NCI-H774 (cell line): ENCODE results near the gene DYRK1B.
A peak's percentile ranks its signal among the peaks of the same experiment; 100 is the strongest.
"Not testable (repeated sequence)": the region's sequence is repeated elsewhere in the genome, so short reads cannot be mapped to it uniquely, and the experiment has no call there.

Experiments used
- DNase-seq: peaks from one replicate; lab custom pipeline; 2025; lab: John Stamatoyannopoulos, UW

DYRK1B gene

DNA sequence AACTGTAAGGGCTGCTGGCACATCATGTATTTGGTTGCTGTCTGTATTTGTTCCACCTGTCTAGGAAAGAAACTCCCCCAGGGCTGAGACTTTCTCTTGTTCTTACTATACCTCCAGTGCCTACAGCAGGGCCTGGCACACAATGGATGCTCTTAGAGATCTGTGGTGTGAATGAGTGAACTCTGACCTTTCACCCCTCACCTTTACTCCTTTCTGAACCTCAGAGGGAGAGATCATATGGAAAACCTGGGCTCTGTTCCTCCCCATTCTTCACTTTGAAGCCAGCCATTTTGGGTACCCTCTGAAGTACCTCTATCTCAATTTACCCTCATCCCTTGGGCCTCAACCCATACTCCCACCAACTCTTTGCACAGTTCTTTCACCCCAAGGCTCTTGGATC, 3.1 kb downstream of the DYRK1B start:
- DNase-seq: no peak

DNA sequence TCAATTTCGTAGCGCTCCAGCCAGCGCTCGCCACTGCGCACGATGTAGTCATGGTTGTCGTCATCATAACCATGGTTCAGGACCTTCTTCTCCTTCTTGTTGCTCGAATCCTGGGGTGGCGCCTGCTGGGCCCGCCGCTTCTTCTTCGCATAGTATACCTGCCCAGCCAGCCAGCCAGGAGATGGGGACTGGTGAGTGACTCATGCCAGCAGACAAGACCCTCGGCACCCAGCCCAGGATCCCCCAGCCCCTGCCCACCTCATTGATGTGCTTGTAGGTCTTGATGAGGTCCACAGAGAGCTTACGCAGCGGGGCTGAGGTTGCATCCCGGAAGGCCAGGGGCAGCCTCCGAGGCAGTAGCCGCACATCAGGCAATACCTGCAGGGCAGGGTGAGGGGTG, 3.6 kb downstream of the DYRK1B start:
- no peak for DNase-seq

DNA sequence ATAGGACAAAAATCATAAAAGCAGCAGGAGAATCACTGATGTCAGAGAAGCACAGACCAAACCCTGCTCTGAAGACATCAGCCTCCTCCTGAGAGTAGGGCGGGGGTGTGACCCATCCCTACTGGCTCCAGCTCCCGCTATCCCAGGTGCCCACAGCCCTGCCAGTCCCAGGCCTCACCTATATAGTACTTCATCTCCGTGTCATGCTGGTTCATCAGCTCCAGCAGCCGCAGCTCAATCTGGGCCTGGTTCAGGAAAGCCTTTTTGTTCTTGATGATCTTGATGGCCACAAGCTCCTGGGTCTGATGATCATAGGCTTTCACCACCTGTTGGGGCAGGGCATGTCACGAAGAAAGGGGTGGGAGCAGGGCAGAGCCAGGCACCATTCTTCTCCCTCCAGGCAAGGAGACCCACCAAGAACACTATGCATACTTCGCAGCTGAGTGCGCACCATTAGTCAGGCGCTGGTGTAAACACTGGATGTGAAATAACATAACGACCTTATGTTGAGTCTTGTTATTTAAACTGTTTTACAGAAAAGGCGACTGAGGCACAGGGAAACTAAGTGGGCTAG, 4.2 kb downstream of the DYRK1B start:
- no peak for DNase-seq

DNA sequence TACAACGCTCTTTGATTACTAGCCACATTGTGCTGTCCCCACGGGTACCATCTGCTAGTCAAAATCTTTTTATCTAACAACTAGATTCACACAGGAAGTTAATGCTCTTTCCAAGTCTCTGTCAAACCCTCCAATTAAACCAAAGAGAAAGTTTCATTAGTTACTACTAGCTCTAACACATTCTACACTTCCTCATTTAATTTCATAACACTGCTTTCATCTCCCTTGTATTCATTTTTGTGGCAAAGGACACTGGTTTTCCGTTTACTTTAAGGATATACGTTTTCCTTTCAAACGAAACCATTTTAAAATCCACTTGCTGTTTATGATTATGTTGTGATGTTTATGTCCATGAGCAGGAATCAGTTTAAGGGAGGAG, 5.3 kb downstream of the DYRK1B start:
- no peak for DNase-seq

DNA sequence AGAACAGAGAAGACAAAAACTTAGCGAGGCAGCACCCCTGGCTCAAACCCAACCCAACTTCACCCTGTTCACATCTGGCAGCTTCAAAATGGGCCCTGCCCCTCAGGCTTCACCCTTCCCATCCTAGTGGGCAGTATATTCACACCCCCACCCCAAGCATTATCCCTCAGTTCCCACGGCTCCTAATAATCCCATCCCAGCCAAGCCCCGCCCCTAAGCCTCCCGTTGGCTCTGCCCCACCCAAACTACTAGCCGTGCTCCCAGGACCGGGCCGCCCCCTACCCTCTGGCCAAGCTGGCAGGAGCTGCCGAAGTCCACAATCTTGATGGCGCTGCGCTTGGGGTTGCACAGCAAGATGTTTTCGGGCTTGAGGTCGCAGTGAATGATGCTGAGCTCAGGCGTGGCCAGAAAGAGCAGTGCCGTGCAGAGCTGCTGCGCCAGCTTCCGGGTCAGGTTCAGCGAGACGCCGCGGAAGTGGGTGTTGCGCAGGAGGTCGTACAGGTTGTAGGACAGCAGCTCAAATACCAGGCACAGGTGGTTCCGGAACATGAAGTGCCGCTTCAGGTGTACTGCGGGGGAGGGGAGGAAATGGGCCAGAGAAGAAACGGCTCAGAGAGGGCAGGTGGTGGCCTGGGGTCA, 5.8 kb downstream of the DYRK1B start:
- DNase-seq: peak; percentile 80

DNA sequence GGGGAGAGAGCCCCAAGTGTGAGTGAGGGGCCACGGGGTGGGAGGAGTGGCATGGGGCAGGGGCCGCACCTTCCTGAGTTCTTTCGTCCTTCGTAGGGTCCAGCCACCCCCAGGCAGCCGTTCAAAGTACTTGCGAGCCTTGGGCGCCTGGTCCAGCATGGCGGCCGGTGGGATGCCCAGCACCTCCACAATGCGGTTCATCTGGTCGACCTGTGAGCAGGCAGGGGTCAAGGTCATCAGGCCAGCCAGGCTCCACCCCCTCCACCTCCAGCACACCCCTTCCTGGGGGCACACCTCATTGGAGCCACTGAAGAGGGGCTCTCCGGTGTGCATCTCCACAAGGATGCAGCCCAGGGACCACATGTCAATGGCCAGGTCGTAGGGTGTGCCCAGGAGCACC, 6.7 kb downstream of the DYRK1B start:
- DNase-seq: no peak

DNA sequence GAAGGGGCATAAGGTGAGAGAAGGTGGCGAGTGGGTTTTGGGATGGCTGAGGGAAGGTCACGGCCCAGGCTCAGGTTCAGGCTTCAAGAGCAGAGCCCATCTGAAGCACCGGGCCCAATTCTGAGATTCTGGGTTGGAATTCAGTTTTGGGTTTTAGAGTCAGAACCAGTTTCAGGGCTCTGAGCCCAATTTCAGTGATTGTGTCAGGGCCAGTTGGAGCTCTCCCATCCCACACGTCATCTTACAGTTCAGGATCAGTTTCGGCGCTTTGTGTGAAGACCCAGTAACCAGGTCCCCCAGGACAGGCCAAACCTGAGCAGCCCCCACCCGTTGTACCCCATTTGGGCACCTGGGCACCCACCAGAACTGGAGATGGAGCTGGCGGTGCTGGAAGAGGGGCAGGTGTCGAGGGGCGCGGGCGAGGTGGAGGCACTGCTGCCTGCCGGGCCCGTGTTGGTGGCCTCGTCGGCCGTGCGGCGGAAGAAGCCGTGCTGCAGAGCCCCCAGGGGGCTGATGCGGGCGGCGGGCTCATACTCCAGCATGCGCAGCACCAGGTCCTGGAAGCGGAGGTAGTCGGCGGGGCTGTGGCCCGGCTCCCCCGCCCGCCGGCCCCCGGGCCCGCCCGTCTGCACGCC, 7.5 kb downstream of the DYRK1B start:
- DNase-seq: no peak

DNA sequence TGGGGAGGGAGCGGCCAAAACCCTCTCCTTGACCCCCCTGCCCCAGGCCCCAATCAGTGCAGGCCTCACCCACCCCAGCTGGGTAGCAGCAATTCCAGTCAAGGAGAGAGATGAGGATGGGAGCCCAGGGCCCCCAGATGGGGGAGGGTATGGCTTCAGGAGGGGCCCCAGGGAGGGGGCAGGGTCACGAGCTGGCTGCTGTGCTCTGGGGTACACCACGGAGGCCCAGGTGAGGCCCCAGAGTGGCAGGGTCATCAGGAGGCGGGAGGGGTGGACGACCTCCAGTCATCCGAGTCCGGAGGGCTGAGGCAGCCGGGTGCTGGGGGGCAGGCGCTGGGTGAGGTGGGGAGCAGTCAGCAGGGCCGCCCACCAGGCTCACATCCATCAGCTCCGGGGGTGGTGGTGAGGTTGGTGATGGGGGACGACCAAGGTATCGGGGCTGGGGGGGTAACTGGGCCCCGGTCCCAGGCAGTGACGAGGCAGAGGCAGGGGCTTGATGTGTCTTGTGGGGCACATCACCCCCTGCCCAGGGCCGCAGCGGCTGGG, 8.4 kb downstream of the DYRK1B start:
- no peak for DNase-seq

DNA sequence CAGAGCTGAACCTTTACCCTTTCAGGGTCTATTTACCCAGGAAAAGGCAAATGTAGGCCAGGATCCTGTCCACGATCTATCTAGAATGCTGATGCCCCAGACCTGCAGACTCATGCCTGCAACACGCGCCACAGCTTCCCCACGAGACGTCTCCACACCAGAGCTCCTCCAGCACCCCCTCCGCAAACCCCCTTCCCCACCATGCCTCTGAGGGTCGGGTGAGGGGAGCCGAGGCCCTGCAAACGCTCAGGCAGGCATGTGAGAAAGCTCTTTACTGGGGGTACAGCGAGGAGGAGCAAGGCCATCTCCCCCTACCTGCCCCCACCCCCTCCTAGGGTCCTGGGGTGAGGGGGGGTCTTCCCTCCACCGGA, 8.9 kb downstream of the DYRK1B start:
- no peak for DNase-seq

DNA sequence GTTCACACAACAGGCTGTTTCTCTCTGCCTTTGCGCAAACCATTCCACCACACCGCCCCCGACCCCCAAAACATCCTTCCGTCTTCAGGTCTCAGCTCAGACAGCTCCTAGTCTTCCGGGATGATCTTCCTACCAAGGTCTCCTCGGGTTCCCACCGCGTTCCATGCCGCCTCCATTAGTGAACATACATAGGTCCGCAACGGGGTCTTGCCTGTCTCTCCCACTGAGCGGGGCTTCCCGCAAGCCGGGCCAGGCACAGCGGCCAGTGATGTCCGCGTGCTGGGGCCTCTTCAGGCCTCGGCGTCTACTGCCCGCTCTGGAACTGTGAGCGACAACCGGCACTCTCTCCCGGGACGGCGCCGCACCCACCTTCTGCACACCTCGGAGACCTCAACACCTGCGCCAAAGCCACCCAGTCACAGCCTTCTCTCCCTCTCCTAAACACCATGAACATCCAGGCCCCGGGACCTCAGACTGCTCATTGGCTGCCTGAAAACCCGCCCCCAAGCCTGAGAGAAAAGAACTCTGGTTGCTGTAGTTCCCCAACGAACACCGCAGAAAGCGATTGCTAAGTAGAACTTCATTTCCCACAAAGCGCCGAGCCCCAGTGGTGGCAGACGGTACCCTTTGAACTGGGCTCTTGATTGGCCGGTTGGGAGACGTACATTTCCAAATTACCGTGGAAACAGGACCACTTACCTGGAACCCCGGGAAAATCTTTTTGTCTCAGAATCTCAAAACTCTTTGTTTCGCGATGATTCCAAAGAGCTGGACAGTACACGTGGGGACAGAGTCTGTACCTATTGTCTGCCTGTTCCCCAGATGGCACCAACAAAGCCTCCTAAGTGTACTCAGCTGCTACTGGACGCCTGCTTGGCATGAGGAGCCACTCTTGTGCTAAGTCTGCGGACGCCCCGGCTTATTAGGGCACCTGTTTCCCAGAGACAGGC, 9.5 kb downstream of the DYRK1B start:
- DNase-seq: peak; percentile 93

DNA sequence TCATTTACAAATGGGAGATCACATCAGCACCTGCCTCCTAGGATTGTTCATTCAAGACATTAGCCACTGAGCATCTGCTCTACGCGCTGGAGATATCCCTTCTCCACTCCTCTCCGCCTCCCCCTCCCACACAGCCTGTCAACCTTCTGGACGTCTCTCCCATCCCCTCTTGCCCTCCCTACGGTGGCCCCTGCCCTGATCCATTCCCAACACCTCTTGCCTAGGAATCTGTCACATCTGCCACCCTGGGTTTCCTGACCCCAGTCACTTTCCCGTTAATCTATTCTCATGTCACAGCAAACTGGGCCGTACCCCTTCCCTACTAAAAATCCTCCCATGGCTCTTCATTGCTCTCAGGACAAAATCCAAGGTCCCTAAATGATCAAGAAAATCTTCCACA, 10.3 kb downstream of the DYRK1B start:
- DNase-seq: no peak

DNA sequence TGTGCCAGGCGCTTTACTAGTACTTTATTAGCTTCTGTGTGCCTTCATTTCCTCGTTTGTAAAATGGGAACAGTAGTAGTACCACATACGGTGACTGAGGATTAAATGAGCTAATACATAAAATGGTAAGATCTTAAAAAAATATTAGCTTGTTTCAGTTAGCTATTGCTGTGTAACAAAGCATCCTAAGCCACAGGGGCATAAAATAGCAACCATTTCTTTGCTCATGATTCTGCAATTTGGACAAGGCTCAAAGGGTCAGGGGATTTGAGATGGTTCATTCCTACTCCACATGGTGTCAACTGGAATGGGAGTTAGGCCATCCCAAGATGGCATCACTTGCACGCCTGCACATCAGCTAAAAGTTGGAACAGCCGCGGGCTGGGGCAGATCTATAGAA, 13.3 kb downstream of the DYRK1B start:
- DNase-seq: no peak

DNA sequence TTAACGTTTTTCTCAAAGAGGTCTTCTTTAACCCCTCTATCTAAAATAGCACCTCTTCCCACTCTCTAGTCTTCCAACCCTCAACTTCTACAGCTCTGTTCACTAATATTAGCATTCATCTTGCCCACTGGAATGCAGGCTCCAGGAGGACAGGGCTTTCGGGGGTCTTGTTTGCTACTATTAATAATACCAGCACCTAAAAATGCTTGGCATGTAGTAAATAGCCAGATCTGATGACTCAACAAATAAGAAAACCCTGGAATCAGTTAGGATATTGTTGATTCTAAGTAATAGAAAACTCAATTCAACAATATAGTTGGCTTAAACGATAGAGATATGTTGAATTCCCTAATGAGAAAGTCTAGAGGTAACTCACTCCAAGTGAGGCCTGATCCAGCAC, 14.2 kb downstream of the DYRK1B start:
- DNase-seq: no peak

DNA sequence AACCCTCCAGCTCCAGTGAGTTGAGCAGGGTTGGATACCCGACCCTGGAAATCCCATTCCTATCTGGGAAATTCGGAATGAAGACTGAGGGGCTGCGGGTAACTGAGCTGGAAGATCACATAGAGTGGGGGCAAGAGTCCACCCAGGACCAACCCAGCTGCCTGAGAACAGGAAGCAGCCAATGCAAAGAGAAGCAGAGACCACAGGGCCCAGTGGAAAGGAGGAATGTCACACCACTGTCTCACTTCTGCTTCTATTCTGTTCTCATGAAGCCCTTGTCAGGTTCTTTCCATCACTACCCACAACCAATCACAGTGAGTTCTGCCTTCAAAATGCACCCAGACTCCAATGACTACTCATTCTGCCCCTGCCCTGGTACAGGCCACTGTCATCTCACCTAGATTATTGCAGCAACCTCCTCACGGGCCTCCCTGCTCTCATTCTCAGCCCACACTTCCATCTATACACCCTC, 15.3 kb downstream of the DYRK1B start:
- DNase-seq: no peak

DNA sequence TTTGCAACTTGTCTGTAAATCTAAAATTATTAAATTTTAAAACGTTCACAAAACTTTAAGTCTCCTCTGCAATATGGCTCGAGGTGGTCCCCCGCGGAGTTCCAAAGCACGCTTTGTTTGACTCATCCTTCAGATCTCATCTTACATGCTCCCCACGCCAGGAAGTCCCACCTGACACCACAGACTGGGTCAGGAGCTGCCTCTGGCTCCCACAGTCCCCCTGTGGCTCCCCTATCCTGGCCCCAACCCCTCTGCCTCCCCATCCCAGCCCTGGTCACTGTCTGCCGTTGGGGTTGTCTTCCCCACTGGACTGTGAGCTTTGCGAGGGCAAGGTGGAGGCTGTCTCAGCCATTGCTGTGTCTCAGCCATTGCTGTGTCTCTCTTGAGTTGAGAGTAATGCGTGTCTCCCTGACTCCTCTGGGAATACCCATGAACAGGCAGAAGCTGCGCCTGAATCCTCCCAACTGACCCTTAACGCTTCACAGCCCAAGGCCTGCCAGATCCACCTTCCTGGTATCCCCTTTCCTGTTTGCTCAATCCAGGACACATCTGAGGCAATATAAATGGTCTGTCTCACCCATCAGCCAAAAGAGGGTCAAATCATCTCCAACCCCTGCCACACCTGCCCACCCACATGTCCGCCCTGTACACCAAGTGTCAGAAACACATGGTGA, 15.9 kb downstream of the DYRK1B start:
- no peak for DNase-seq

DNA sequence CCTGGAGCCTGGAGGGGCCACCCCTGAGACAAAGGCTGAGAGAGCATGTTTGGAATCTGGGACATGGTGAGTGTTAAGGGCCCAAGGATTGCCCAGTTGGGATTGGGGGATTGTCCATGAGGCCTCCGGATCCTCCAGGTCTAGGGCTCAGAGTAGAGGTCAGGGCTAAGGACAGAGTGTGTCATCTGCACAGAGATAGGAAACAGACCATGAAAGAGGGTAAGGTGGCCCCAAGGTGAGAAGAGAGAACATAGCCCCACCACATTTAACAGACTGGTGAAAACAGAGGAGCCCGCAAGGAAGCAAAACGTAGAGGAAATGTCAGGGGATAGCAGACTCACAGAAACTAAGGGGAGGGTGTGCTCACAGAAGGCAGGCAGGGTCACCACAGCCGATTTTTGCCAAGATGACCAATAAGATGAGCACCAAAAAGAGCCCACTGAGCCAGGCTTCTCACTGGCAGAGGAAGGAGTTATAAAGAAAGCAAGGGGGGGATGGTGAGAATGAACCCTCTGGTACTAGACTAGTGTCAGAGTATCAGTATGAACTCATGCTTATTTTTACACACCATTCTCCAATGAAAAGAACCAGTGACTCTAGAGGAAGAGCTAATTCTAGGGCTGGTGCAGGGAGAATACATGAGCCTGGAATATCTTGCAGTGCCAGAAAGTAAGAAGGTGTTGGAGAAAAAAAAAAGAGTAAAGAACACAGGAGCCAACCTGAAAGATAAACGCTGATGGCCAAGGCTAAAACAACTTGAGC, 17.5 kb downstream of the DYRK1B start:
- no peak for DNase-seq

DNA sequence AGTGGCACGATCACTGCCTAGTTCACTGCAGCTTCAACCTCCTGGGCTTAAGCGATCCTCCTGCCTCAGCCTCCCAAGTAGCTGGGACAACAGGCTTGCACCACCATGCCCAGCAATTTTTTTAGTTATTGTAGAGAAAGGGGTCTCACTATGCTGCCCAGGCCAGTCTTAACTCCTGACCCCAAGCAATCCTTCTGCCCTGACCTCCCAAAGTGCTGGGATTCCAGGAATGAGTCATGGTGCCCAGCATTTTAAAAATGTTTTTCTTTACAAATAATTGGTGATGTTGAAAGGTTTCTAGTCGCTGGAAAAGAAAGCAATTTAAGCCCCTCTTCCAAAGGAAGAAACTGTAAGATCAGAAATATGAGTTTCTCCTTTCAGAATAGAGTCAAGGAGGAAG, 19.4 kb downstream of the DYRK1B start:
- no peak for DNase-seq

DNA sequence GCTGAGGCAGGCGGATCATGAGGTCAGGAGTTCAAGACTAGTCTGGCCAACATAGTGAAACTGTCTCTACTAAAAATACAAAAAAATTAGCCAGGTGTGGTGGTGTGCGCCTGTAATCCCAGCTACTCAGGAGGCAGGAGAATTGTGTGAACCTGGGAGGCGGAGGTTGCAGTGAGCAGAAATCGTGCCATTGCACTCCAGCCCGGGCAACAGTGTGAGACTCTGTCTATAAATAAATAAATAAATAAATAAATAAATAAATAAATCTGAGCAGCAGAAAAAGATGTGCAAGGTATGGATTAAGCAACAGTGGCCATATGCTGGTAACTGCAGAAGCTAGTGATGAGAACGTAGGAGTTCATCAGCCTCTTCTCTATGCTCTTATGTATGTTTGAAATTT, 19.9 kb downstream of the DYRK1B start:
- DNase-seq: not testable (repeated sequence)

DNA sequence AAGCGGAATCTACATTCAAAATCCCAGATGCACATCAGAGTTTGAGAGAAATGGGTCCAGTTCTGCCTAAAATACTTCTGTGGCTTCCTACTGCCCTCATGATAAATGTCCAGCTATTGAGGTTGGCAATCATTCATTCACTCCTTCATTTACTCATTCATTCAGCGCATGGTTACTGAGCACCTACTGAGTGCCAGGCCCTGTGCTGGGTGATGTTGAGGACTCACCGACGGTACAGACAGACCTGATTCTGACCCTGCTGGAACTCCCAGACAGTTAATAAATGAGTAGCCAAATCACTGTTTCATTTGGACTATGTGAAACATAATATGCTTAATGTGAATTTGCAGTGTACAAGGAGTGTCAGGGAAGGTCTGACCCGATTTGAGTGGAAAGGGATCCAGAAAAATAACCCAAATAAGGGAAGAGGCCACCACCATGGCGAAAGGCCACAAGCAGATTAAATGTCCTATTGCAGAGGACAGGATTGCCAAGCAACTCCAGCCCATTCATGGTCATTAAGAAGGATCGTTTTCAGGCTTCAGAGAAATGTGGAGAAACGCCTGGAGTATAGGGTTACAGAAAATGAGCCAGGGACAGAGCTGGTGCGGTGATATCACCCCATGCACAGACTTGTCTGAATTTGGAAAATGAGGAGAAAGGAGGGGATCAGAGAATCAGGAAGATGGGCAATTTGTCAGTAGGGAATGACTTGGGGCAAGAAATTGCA, 20.5 kb downstream of the DYRK1B start:
- no peak for DNase-seq

DNA sequence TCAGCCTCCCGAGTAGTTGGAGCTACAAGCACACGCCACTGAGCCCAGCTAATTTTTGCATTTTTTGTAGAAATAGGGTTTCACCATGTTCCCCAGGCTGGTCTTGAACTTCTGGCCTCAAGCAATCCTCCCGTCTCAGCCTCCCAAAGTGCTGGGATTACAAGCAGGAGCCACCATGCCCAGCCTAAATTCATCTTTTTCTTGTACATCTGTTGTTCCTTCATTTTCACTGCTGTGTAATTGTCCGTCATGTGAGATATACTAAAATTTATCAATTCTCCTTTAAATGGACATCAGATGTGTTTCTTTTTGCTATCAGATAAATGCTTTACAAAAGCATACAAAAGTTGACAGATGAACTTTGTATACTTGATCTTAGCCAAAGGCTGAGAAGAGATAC, 22.9 kb downstream of the DYRK1B start:
- no peak for DNase-seq
